IPS-20b (cell line): Measurements from ENCODE around the gene PLXNA4.

Experiments used
- H3K27ac ChIP-seq: one replicate; pipeline ENCODE4 v1.5.1; 2013; ENCODE audit warnings: low read length
- H3K27me3 ChIP-seq: 2 replicates; pipeline ENCODE4 v1.6.1; 2013; ENCODE audit warnings: mild to moderate bottlenecking, low read length, inconsistent platforms; ENCODE audit not compliant: insufficient read depth
- H3K36me3 ChIP-seq: 2 replicates; pipeline ENCODE4 v1.6.1; 2013; ENCODE audit warnings: low read depth, mild to moderate bottlenecking, inconsistent platforms, low read length, moderate library complexity; ENCODE audit not compliant: insufficient read depth
- H3K4me1 ChIP-seq: 2 replicates; pipeline ENCODE4 v1.6.1; 2013; ENCODE audit warnings: mild to moderate bottlenecking, control low read depth, inconsistent platforms, low read length, moderate library complexity; ENCODE audit not compliant: insufficient read depth
- H3K4me3 ChIP-seq: 2 replicates; pipeline ENCODE4 v1.5.1; 2013; ENCODE audit warnings: mild to moderate bottlenecking, low read length, inconsistent platforms
- H3K9ac ChIP-seq: 2 replicates; pipeline ENCODE4 v1.6.1; 2013; ENCODE audit warnings: low read depth, mild to moderate bottlenecking, inconsistent platforms, low read length, moderate library complexity
- H3K9me3 ChIP-seq: 2 replicates; pipeline ENCODE4 v1.6.1; 2013; ENCODE audit warnings: mild to moderate bottlenecking, low read depth, low read length, inconsistent platforms; ENCODE audit not compliant: insufficient read depth

PLXNA4 gene

DNA sequence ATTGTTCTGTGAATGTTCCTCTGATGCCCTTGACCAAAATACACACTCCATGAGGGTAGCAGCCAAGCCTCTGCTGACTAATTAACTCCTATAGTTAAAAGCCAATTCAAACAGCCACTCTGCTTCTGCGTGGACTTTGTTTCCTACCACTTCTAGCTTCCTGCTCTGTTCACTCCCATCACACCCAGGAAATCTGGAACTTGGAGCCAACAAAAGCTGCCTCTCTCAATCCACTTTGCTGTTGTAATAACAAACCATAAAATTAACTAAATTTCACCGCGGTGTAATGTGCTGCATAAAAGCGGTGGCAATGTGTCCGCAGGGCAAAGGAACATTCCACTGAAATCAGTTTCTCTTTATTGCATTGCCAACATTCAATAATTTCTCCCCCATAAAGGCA is 239.5 kb downstream of the PLXNA4 start:
- H3K36me3 ChIP-seq, result no peaks in the 10 kb centered on the region
- no peak overlapping the region for H3K9ac ChIP-seq
- H3K27ac ChIP-seq, result no peak overlapping the region
- no peaks in the 10 kb centered on the region for H3K27me3 ChIP-seq
- H3K4me3 ChIP-seq, result no peak overlapping the region
- no peaks in the 10 kb centered on the region for H3K9me3 ChIP-seq
- no peaks in the 10 kb centered on the region for H3K4me1 ChIP-seq

DNA sequence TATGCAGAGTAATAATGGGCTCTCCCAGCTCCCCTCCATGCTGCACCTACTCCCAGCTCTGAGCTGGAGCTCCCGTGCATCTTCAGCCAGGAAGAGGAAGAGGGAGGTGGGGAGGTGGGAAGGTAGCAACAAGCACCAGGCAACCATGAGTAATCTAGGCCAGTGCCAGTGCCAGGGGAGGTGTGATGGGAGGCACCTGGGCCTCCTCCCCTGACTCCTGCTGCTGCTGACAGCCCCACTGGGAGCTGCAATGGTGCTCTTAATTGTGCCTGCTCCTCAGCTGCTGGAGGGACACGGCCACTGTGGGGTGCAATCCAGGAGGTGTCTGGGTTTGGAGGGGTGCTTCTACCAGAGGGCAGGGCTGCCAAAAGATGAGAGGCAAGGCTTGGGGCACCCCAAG is 243.0 kb downstream of the PLXNA4 start:
- no peaks in the 10 kb centered on the region for H3K4me1 ChIP-seq
- H3K36me3 ChIP-seq, result no peaks in the 10 kb centered on the region
- H3K27ac ChIP-seq, result no peak overlapping the region
- no peaks in the 10 kb centered on the region for H3K9me3 ChIP-seq
- H3K9ac ChIP-seq, result no peak overlapping the region
- H3K4me3 ChIP-seq, result no peak overlapping the region
- no peaks in the 10 kb centered on the region for H3K27me3 ChIP-seq

DNA sequence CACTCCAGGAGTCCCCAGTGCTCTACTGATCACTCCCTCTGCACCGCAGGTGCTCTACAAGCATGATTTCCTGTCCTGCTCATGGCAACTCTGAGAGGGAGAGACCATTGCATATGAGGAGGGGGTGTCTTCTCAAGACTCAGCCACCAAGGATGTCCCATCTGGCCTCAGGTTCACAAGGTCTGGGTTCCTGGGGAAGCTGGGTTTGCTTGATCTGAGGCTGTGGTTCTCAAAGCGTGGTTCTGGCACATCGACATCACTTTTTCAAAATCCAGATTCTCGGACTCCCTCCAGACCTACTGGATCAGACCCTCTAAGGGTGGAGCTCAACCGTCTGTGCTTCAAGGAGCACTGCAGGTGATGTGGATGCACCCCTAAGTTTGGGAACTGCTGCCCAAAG is 247.5 kb downstream of the PLXNA4 start:
- no peaks in the 10 kb centered on the region for H3K36me3 ChIP-seq
- H3K4me3 ChIP-seq, result no peak overlapping the region
- no peak overlapping the region for H3K27ac ChIP-seq
- H3K9me3 ChIP-seq, result no peaks in the 10 kb centered on the region
- H3K27me3 ChIP-seq, result no peaks in the 10 kb centered on the region; the same call in 1 of the 2 replicates
- H3K4me1 ChIP-seq, result no peaks in the 10 kb centered on the region
- no peak overlapping the region for H3K9ac ChIP-seq

DNA sequence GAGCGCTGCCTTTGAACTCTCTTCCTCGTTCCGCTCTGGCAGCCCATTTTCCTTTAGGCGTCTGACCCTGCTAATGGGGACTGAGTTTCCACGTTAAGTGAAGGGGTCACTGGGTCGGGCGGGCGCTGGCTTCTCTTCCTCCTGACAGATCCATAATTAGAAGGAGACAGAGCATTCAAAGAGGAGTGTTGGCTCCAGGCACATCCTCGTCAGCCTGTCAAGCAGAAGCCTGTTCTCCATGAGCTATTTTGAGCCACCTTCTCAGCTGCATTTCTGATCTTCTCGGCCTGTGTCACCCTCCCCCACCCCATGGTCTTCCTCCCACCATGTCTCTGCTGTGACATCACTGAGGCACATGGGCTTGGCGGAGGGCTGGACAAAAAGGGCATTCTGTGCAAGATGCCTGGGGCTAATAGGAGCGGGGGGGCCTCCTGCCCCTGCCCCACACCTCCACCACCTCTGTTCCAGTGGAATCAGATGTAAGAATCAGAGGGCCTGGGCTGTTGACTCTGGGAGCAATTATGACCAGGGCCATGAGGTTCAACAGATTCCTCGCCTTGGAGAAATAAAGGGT is 248.1 kb downstream of the PLXNA4 start:
- no peaks in the 10 kb centered on the region for H3K36me3 ChIP-seq

DNA sequence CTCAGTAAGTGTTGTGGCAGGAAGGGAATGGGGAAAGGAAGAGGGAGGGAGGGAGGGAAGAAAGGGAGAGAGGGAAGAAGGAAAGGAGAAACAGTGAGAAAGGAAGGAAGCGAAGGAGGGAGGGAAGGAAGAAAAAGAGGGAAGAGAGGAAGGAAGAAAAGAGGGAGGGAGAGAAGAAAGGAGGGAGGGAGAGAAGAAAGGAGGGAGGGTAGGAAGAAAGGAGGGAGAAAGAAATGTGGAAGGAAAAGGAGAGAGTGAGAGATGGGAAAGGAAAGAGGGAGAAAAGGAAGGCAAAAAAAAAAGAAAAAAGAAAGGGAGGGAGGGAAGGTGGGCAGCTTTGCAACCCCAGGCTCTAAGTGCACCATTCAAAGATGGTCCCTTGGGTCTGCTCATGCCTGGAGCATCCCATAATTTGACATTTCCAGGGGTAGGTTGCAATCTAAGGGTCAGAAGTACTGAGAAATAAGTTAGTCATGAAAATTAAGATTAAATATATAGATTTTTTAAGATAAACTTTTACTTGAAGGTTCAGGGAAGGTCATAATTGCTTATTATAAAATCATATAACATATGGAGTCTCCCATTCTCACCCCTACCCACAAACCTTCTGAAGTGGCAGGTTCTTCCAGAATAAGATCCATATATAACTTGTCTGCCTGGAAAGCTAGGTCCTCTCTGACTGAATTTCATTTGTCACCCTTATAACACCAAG is 249.2 kb downstream of the PLXNA4 start:
- H3K9me3 ChIP-seq, result no peaks in the 10 kb centered on the region
- no peaks in the 10 kb centered on the region for H3K36me3 ChIP-seq
- no peak overlapping the region for H3K9ac ChIP-seq
- H3K27ac ChIP-seq, result no peak overlapping the region
- no peaks in the 10 kb centered on the region for H3K4me1 ChIP-seq
- no peak overlapping the region for H3K4me3 ChIP-seq
- no peaks in the 10 kb centered on the region; the same call in 1 of the 2 replicates for H3K27me3 ChIP-seq

More for the DNA sequence above, 248.1 kb downstream of the PLXNA4 start:
- no peak overlapping the region for H3K4me3 ChIP-seq
- no peaks in the 10 kb centered on the region for H3K4me1 ChIP-seq
- H3K27ac ChIP-seq, result no peak overlapping the region
- no peak overlapping the region for H3K9ac ChIP-seq
- no peaks in the 10 kb centered on the region; the same call in 1 of the 2 replicates for H3K27me3 ChIP-seq
- no peaks in the 10 kb centered on the region for H3K9me3 ChIP-seq

DNA sequence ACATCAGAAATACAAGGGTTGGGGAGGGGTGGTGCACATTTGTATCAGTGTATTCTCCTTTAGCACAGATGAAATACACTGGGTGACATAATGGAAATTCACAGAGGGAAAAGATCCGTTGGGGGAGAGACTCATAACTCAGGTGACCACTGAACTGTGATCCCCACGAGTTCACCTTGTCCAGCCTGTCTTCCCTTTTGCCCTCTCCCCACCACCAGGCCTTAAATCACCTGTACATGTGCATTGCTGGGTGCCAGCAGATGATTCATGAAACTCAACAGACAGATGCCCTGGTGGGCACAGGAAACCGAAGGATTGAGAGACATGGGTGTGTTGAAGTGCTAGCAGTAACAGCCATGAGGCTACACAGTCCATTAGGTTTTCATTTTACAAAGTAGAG is 253.3 kb downstream of the PLXNA4 start:
- Histone ChIP-seq H3K4me3 (no peak overlapping the region), H3K36me3 (no peaks in the 10 kb centered on the region), H3K27me3 (peaks cover 11% of the 10 kb centered on the region)

DNA sequence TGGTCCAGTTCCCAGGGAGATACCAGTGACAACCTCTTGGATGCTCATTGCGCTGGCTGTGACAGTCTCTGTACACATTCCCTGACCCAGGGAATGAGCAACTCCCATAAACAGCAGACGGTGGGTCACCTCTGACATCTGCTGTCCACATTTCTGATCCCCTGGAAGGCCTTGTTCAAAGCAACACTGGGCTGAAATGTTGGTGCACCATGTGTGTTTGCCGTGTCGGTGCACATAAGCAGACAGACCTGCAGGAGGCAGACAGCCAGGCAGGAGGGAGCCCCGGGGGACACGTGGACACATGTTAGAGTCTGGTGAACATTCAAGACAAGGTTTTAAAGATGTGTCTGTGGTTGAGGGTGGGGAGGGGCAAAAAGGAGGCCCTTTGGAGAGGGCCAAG is 254.9 kb downstream of the PLXNA4 start:
- H3K4me1 ChIP-seq, result peaks cover 5% of the 10 kb centered on the region; the same call in 1 of the 2 replicates
- H3K9me3 ChIP-seq, result no peaks in the 10 kb centered on the region
- H3K27me3 ChIP-seq, result peaks cover 11% of the 10 kb centered on the region
- H3K4me3 ChIP-seq, result no peak overlapping the region
- H3K27ac ChIP-seq, result no peak overlapping the region
- no peaks in the 10 kb centered on the region for H3K36me3 ChIP-seq
- H3K9ac ChIP-seq, result no peak overlapping the region

More for the DNA sequence above, 253.3 kb downstream of the PLXNA4 start:
- Histone ChIP-seq H3K9ac (no peak overlapping the region), H3K27ac (no peak overlapping the region), H3K4me1 (peaks cover 5% of the 10 kb centered on the region; the same call in 1 of the 2 replicates), H3K9me3 (no peaks in the 10 kb centered on the region)

DNA sequence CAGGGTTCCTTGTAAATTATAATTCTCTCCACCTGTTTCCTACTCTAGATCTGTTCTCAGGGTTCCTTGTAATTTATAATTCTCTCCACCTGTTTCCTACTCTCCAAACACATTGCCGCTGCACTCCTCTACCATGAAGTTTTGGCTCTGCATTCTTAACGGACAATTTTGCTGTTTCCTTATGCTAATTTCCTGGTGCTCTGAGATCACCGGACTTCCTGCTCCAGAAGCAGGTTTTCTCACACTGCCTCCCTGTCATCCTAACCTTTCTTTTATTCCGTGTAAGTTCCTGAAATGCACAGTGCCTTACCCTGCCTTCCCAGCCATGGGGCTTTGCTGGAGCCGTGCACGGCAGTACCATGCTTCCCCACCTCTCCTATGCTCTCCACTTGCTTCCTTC is 256.8 kb downstream of the PLXNA4 start:
- no peaks in the 10 kb centered on the region for H3K9me3 ChIP-seq

DNA sequence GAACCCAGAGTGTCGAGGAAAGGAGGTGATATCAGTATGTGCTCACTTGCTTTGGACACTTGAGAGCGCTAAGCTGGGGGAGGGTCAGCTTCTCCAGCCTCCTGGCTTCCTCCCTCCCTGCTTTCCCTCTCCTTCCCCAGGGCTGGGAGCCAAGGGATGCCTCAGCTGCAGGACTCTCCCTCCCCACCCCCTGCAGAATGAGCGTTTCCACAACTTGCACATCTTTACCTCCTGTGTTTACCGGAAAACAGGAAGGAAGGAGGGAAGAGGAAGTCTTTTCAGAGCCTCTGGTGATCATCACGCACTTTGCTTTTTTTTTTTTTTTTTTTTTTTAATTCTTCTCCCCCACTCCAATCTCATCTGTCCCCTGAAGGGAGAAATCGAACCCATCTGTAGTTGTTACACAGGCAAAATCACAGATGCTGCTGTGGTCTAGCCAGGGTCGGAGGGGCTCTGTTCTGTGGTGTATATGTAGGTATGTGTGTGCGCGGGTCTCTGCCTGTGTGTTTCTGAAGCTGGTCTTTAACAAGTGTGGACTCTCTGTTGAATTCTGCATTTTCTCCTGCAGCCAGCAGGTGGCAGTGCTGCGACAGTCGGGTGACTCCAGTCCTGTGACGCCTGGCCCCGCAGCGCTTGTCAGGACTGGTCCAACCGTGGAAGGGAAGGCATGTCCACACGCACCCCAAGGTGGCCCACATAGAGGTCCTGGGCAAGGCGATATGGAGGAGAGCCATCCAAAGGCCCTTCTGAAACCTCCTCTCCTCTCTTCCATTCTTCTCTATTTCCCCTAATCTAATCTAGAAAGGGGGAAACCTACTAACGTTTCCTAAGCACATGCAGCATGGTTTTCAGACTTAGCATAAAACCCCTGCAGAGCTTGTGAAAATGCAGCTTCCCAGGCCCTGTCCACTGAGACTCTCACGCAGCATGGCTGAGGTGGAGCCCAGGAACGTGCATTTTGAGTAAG is 257.6 kb downstream of the PLXNA4 start:
- no peaks in the 10 kb centered on the region for H3K9me3 ChIP-seq
- H3K9ac ChIP-seq, result no peak overlapping the region
- peak overlapping the region; percentile 54; the same call in 1 of the 2 replicates for H3K4me3 ChIP-seq
- no peak overlapping the region for H3K27ac ChIP-seq
- H3K4me1 ChIP-seq, result peaks cover 5% of the 10 kb centered on the region; the same call in 1 of the 2 replicates
- peaks cover 11% of the 10 kb centered on the region for H3K27me3 ChIP-seq
- H3K36me3 ChIP-seq, result no peaks in the 10 kb centered on the region

More for the DNA sequence above, 256.8 kb downstream of the PLXNA4 start:
- Histone ChIP-seq H3K4me1 (peaks cover 5% of the 10 kb centered on the region; the same call in 1 of the 2 replicates), H3K4me3 (no peak overlapping the region), H3K36me3 (no peaks in the 10 kb centered on the region), H3K27ac (no peak overlapping the region), H3K27me3 (peaks cover 11% of the 10 kb centered on the region), H3K9ac (no peak overlapping the region)

DNA sequence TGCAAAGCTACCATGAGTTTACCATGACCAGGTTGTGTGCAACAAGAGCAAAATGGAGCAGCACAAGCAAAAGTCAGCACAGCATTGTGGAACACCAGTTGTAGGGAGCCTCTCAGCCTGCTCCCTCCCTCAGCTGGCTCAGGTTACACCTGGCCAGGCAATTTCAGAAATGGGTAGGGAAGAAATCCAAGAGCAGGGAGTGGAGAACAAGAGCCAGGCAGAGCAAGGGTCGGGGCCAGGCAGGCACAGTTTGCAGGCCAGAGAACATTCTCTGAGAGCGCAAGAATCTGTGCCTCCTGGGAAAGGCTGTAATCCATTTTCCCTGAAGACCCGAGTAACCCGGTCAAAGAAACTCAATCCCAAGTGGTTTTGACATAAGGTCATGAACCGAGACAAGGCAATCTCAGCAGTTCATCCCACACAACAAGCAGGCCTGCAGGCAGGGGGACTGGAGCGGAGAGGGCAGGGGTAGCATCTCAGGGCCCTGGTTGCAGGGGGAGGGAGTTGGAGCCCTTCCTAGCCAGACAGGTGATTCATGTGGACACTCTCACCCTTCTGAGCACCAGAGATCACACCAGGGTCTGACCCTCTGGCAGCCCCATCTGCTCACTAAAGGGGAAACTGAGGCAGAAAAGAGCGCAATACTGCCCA is 258.4 kb downstream of the PLXNA4 start:
- H3K36me3 ChIP-seq, result no peaks in the 10 kb centered on the region
- no peak overlapping the region for H3K27ac ChIP-seq
- H3K27me3 ChIP-seq, result peaks cover 11% of the 10 kb centered on the region
- H3K9me3 ChIP-seq, result no peaks in the 10 kb centered on the region
- no peak overlapping the region for H3K9ac ChIP-seq
- no peak overlapping the region for H3K4me3 ChIP-seq
- peaks cover 5% of the 10 kb centered on the region; the same call in 1 of the 2 replicates for H3K4me1 ChIP-seq

DNA sequence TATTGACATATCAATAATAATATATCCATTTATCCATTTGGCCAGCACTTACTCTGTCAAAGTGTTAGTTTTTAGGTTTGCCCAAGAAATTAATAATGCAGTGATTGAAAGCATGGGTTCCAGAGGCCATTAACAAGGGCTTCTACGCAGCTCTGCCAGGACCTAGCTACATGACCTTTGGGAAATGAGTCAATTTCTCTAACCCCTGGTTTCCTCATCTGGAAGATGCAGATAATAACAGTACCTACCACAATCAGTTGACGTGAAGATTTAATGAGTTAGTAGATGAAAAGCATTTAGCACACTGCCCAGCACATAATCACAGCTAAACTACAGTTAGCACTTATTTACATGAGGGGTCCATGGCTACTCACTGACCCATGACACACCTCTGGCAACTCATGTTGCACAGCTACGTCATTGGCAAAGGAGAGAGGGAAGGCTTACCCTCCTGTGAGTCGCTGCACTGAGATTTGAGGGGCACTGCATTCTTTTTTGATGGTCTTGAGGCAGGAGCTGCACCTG is 263.7 kb downstream of the PLXNA4 start:
- no peak overlapping the region for H3K9ac ChIP-seq
- H3K36me3 ChIP-seq, result no peaks in the 10 kb centered on the region
- H3K4me1 ChIP-seq, result no peaks in the 10 kb centered on the region
- H3K9me3 ChIP-seq, result no peaks in the 10 kb centered on the region
- no peak overlapping the region for H3K4me3 ChIP-seq
- no peaks in the 10 kb centered on the region; the same call in 1 of the 2 replicates for H3K27me3 ChIP-seq
- H3K27ac ChIP-seq, result no peak overlapping the region
